ENCODE measurements around the gene TAF11.

DNA sequence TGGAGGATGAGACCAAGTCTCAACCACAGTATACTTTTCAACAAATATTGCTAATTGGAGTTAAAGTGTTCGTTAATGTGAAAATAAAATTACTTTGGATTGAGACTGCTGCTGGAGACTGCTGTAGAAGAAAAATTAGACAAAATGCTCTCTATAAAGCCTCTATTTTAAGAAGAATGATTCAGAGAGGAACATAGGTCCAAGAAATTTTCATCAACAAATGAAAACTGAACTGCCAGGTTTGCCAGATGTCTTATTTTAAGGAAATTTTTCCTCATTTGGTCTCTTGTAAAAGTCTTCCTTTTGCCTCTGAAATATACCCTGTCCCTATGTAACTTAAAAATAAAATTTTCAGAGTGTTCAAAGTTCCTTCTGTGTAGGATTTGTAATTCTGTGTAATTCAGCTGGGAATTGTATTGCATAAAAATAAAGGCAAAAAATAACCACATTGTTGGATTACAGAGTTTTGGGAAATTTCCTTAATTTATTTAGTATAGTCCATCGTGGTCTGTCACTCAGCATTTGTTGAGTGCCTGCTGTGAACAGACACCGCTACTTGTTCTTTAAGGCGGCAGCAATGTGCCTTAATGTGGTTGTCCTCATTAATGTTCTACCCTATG, 28.6 kb upstream of the TAF11 start:
- no peak for TF ChIP-seq FOXK1 (CRISPR knock-in tag; IDR thresholded peaks at IDR 0.05)
- TF ChIP-seq, protein P1, sequence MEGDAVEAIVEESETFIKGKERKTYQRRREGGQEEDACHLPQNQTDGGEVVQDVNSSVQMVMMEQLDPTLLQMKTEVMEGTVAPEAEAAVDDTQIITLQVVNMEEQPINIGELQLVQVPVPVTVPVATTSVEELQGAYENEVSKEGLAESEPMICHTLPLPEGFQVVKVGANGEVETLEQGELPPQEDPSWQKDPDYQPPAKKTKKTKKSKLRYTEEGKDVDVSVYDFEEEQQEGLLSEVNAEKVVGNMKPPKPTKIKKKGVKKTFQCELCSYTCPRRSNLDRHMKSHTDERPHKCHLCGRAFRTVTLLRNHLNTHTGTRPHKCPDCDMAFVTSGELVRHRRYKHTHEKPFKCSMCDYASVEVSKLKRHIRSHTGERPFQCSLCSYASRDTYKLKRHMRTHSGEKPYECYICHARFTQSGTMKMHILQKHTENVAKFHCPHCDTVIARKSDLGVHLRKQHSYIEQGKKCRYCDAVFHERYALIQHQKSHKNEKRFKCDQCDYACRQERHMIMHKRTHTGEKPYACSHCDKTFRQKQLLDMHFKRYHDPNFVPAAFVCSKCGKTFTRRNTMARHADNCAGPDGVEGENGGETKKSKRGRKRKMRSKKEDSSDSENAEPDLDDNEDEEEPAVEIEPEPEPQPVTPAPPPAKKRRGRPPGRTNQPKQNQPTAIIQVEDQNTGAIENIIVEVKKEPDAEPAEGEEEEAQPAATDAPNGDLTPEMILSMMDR (IDR thresholded peaks at IDR 0.05), result no peak
- no peak for TF ChIP-seq TP53 (CRISPR knock-in tag; IDR thresholded peaks at IDR 0.05)
- no peak for TF ChIP-seq ZNF396 (CRISPR knock-in tag; IDR thresholded peaks at IDR 0.05; ENCODE audit: borderline replicate concordance)
- no peak for TF ChIP-seq NR3C1 (CRISPR knock-in tag; conservative IDR thresholded peaks at IDR 0.05; ENCODE audit: low read depth)
- TF ChIP-seq ZNF121 (CRISPR knock-in tag; IDR thresholded peaks at IDR 0.05), result no peak
- TF ChIP-seq ELF4 (CRISPR knock-in tag; IDR thresholded peaks at IDR 0.05; ENCODE audit: low read depth), result no peak
- TF ChIP-seq, protein P2, sequence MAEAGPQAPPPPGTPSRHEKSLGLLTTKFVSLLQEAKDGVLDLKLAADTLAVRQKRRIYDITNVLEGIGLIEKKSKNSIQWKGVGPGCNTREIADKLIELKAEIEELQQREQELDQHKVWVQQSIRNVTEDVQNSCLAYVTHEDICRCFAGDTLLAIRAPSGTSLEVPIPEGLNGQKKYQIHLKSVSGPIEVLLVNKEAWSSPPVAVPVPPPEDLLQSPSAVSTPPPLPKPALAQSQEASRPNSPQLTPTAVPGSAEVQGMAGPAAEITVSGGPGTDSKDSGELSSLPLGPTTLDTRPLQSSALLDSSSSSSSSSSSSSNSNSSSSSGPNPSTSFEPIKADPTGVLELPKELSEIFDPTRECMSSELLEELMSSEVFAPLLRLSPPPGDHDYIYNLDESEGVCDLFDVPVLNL (CRISPR knock-in tag; IDR thresholded peaks at IDR 0.05; ENCODE audit: borderline replicate concordance, low read depth), result no peak
- no peak for TF ChIP-seq SP1 (CRISPR knock-in tag; conservative IDR thresholded peaks at IDR 0.05)
- TF ChIP-seq CREB1 (CRISPR knock-in tag; IDR thresholded peaks at IDR 0.05), result no peak
- TF ChIP-seq PRRX2 (CRISPR knock-in tag; IDR thresholded peaks at IDR 0.05), result no peak
- no peak for TF ChIP-seq NR2C2 (CRISPR knock-in tag; IDR thresholded peaks at IDR 0.05)
- TF ChIP-seq, protein P3, sequence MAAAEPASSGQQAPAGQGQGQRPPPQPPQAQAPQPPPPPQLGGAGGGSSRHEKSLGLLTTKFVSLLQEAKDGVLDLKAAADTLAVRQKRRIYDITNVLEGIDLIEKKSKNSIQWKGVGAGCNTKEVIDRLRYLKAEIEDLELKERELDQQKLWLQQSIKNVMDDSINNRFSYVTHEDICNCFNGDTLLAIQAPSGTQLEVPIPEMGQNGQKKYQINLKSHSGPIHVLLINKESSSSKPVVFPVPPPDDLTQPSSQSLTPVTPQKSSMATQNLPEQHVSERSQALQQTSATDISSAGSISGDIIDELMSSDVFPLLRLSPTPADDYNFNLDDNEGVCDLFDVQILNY (CRISPR knock-in tag; IDR thresholded peaks at IDR 0.05), result no peak
- TF ChIP-seq, protein P4, sequence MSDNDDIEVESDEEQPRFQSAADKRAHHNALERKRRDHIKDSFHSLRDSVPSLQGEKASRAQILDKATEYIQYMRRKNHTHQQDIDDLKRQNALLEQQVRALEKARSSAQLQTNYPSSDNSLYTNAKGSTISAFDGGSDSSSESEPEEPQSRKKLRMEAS (CRISPR knock-in tag; IDR thresholded peaks at IDR 0.05), result no peak
